Activated CD4-positive, alpha-beta T cell treated with anti-CD3 and anti-CD28 coated beads, Interleukin-2, amount 10 ng/mL, durations not matched to agents 7 days and 5 days (primary cell): ENCODE measurements around the gene SP2. TPM values are rescaled to one million over a fixed set of nuclear protein-coding genes. Genes with fewer than 3 reads are reported as not detected.

Source experiments
- CTCF ChIA-PET: fragments of 350-600 bp; sonication (Branson Sonifier 250); formaldehyde crosslinking; loops from one replicate; lab custom pipeline; 2021; ENCODE audit warnings: antibody characterized with exemption; lab: Charles Lee
- POLR2A ChIA-PET: fragments of 350-600 bp; sonication (Branson Sonifier 250); formaldehyde crosslinking; loops from one replicate; lab custom pipeline; 2021; ENCODE audit warnings: antibody characterized with exemption; lab: Charles Lee
- DNase-seq: peaks from one replicate; pipeline ENCODE4 v3.0.0-alpha.2; 2020
- H3K27ac Mint-ChIP-seq: one replicate; pipeline ENCODE4 v1.8.0; 2021; ENCODE audit warnings: mild to moderate bottlenecking, moderate library complexity, mixed read lengths
- H3K27me3 Mint-ChIP-seq: one replicate; pipeline ENCODE4 v1.8.0; 2021; ENCODE audit warnings: mixed read lengths
- H3K36me3 Mint-ChIP-seq: one replicate; pipeline ENCODE4 v1.8.0; 2021; ENCODE audit warnings: low read depth, mixed read lengths
- H3K4me1 Mint-ChIP-seq: one replicate; pipeline ENCODE4 v1.8.0; 2021; ENCODE audit warnings: mixed read lengths
- H3K4me3 Mint-ChIP-seq: one replicate; pipeline ENCODE4 v1.8.0; 2021; ENCODE audit warnings: mild to moderate bottlenecking, moderate library complexity, mixed read lengths
- H3K9me3 Mint-ChIP-seq: one replicate; pipeline ENCODE4 v1.8.0; 2021; ENCODE audit warnings: mixed read lengths
- total RNA-seq, 2 experiments: library from RNA; stranded (reverse); gene quantifications; one replicate each; pipeline ENCODE4 v1.2.3, GENCODE V29; 2021

The SP2 gene
- total RNA-seq, 2 experiments from 2014 or later, result 27.6 to 33.8 TPM

DNA sequence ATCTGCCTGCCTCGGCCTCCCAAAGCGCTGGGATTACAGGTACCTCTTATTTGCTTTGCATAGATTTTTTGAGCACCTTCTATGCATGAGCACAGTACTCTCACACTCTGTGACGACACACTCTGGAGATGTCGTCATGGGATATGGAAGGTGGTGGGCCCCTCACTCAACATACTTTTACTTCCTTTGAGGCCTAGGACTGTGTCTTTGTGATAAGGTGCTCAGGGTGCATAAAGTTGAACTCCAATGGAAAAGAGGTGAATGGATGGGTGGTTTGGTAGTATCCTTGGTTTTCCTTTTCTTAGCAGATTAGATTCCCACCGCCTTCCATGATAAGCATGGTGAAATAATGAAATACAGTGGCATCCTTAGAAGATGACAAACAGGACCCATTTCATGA is 68.8 kb downstream of the SP2 start:
- no peak overlapping the region for H3K4me3 Mint-ChIP-seq
- ChIA-PET CTCF (interaction anchor here (0.8 to 10.0 kb wide), 2 partner anchors 9 to 14 kb away, joined by 3 to 142 read pairs; no protein-coding TSS in a partner anchor), POLR2A (no interaction called here)
- no peak for DNase-seq
- H3K27me3 Mint-ChIP-seq, result peaks cover 2% of the 10 kb centered on the region
- H3K27ac Mint-ChIP-seq, result no peak overlapping the region
- H3K4me1 Mint-ChIP-seq, result peaks cover 2% of the 10 kb centered on the region
- H3K36me3 Mint-ChIP-seq, result no peaks in the 10 kb centered on the region
- H3K9me3 Mint-ChIP-seq, result no peaks in the 10 kb centered on the region

DNA sequence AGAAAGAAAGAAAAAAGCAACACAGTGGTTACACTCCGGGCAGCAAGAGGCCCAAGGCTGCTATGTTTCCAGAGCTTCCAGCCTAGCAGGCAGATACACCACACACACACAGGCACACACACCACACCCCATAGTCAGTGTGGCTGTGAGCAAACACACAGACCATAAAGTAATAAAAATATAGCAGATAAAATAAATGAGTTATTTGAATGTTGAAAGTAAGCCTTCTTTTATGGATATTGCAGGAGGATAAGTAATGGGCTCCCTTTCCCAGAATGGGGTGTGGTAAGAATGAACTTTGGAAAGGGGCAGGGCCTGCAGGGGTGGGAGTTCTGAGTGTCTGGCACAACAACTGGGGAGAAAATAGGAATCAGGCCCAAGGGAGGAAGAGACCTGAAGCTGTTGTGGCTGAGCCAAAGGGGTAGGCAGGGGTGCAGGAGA is 70.1 kb downstream of the SP2 start:
- peaks cover 2% of the 10 kb centered on the region for H3K27me3 Mint-ChIP-seq
- no peak overlapping the region for H3K27ac Mint-ChIP-seq
- no peaks in the 10 kb centered on the region for H3K36me3 Mint-ChIP-seq
- no peak for DNase-seq
- peaks cover 12% of the 10 kb centered on the region for H3K4me1 Mint-ChIP-seq
- ChIA-PET POLR2A (no interaction called here), CTCF (interaction anchor here (10.0 kb wide), 1 partner anchor 15 kb away, joined by 142 read pairs; no protein-coding TSS in a partner anchor)
- H3K4me3 Mint-ChIP-seq, result no peak overlapping the region
- no peaks in the 10 kb centered on the region for H3K9me3 Mint-ChIP-seq

DNA sequence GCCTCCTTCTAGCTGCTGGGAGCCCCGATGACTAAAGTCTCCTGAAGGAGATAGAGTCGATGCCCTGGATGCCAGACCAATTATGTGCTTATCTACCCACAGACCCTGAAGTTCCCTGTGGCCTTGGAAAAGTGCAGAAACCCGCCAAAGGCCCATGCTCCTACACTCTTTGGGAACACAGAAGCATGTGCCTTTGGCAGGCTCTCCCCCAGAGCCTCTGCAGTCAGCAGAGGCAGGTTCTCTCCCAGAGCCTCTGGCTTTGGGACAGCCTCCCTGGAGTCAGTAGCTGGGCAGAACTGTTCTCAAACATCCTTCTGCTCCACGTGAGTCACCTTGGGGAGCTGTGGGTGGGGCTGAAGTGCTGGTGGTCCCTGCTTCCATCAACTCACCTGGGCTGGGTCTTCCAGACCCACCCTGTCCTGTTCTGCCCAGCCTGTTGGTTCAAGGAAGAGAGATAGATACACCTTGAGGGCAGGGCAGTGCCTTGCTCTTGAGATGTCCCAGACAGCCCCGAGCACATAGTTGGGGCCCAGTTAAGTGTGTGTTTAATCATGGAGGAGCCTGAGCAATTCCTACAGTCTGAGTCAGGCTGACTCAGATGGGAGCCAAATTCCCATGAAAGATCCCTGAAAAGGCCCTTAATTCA is 71.7 kb downstream of the SP2 start:
- Mint-ChIP-seq H3K27ac (peak overlapping the region; percentile 68), H3K4me3 (no peak overlapping the region), H3K36me3 (peaks cover 2% of the 10 kb centered on the region), H3K9me3 (no peaks in the 10 kb centered on the region), H3K27me3 (peaks cover 2% of the 10 kb centered on the region), H3K4me1 (peaks cover 23% of the 10 kb centered on the region)
- ChIA-PET CTCF (interaction anchor here (0.7 to 10.0 kb wide), 4 partner anchors 10 to 116 kb away, joined by 3 to 142 read pairs (median 4); partner anchors contain the start of gene PRR15L), POLR2A (no interaction called here)
- DNase-seq, result no peak

DNA sequence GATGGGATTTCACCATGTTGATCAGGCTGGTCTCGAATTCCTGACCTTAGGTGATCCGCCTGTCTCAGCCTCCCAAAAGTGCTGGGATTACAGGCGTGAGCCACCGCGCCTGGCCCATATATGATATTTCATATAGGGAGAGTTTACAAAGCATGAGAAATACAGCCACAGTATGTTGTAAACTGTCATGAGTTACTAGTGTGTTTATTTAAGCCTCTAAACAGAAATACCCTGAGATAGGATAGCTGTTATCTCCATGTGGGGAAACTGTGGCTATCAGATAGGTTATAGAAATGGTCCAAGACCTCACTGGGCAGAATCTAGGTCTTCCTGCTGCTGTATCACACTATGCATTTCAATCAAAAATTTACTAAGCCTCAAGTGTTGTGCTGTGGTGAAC is 72.8 kb downstream of the SP2 start:
- Mint-ChIP-seq H3K27ac (no peak overlapping the region), H3K4me1 (peaks cover 30% of the 10 kb centered on the region), H3K9me3 (no peaks in the 10 kb centered on the region), H3K4me3 (no peak overlapping the region), H3K27me3 (peaks cover 2% of the 10 kb centered on the region), H3K36me3 (peaks cover 7% of the 10 kb centered on the region)
- ChIA-PET CTCF (interaction anchor here (0.7 to 10.0 kb wide), 8 partner anchors 8 to 121 kb away, joined by 3 to 142 read pairs (median 12); partner anchors contain the start of gene PRR15L), POLR2A (no interaction called here)
- no peak for DNase-seq

DNA sequence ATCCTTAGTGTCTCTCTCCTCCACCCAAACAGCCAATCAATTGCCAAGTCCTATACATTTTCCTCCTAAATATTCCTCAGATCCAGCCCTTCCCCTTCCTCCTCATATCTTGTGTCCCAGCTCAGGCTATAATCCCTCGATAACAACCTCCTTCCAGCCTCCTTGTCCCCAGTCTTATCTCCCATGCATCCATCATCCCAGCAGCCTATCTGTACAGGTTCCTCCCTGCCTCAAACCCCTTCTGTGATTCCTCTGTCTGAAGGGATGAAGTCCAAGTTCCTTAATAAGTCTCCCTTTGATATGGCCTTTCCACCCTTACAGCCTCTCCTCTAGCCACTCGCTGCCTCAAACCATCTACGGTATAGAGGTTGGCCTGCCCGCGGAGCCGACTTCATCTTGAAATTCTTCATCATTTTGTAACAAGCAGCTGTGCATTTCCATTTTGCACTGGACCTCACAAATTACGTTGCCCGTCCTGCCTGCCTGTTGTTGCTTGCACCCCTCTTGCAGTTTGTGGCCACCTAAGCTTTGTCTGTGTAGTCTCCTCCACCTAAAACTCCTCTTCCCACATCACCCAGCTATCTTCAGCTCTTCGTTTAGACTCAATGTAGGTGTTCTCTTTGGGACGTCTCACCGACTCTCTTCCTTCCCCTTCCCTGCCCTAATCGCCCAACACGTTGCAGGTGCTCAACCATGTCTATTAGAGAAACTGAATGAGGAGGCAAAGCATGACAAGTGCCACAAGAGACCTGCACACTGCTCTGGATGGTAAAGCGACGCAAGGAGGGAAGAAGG is 74.1 kb downstream of the SP2 start:
- peak overlapping the region; percentile 78 for H3K27ac Mint-ChIP-seq
- CTCF ChIA-PET, result interaction anchor here (0.5 to 10.0 kb wide), 43 partner anchors 9 to 1285 kb away, joined by 3 to 142 read pairs (median 5); partner anchors contain the start of genes LRRC46, MRPL10, PNPO and PRR15L
- peaks cover 2% of the 10 kb centered on the region for H3K27me3 Mint-ChIP-seq
- H3K36me3 Mint-ChIP-seq, result peaks cover 17% of the 10 kb centered on the region
- no peaks in the 10 kb centered on the region for H3K9me3 Mint-ChIP-seq
- H3K4me1 Mint-ChIP-seq, result peaks cover 30% of the 10 kb centered on the region
- DNase-seq, result no peak
- H3K4me3 Mint-ChIP-seq, result peak overlapping the region; percentile 94
- POLR2A ChIA-PET, result interaction anchor here (0.8 to 1.9 kb wide), 3 partner anchors 21 to 75 kb away, joined by 3 to 6 read pairs (median 3); partner anchors contain the start of genes PNPO and SP2

DNA sequence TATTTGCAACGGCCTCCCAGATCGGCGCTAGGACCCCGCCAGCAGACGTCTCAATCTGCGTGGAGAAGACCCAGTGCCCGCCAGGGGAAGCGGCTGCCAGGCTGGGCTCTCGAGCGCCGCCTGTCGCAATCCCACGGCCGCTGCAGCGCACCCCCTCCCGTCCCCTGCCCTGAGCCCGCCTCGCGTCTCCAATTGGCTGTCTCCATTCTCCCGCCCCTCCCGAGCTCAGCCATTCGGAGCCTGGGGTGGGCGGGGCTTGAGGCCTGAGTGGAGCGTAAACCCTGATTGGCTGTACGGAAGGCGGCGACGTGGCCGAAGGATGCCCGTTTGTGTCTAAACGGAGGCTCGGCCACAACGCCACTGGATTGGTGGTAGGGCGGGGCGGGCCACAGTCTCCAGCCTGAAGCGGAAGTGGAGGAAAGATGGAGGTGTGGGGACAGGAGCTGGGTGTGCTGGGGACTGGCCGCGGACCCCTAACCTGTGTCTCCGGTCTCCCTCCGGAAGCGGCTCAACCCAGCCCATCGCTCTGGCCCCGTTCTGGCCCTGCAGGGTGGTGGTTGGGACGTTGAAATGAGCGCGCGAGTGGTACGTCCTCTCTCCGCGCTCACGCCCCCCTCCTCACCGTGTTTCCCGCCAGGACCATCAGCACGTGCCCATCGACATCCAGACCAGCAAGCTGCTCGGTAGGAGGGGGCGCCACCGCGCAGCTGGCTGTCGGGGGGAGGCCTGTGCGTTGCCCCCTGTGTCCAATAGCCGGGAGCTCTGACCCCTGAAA is 74.9 kb downstream of the SP2 start, which contains the start of gene CDK5RAP3:
Gene CDK5RAP3 (plus strand): TSS at position 389 of the 775 bp plus-strand sequence. CDS start 34 bp downstream, at position 423.
- Mint-ChIP-seq H3K4me3 (peak within 1 kb of the TSS; percentile 94), H3K9me3 (no peaks in the 10 kb centered on the region), H3K4me1 (peaks cover 30% of the 10 kb centered on the region), H3K27ac (peak within 1 kb of the TSS; percentile 89), H3K36me3 (peaks cover 23% of the 10 kb centered on the region), H3K27me3 (peaks cover 2% of the 10 kb centered on the region)
- ChIA-PET CTCF (interaction anchor here (0.5 to 10.0 kb wide), 44 partner anchors 8 to 742 kb away, joined by 3 to 142 read pairs (median 5); partner anchors contain the start of genes LRRC46, MRPL10, PNPO and PRR15L), POLR2A (interaction anchor here (0.8 to 1.9 kb wide), 3 partner anchors 22 to 75 kb away, joined by 3 to 6 read pairs (median 3); partner anchors contain the start of genes PNPO and SP2)
- DNase-seq, result peak; percentile 100

DNA sequence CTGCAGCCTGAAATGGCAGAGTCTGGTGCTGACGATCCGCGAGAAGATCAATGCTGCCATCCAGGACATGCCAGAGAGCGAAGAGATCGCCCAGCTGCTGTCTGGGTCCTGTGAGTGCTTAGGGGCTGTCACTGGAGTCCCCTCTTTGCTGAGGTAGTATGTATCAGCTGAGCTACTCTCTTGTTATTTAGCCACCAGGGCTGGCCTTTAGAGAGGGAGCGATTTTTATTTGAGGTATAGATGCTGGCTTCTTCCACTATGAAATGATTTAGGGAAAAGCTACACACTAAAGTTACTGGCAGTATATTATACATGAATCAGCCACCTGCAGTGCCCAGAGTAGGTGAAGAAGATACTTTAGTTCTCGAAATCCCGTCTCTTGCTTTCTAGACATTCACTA is 77.5 kb downstream of the SP2 start:
- DNase-seq, result no peak
- Mint-ChIP-seq H3K36me3 (peaks cover 38% of the 10 kb centered on the region), H3K4me1 (peaks cover 31% of the 10 kb centered on the region), H3K27me3 (peaks cover 2% of the 10 kb centered on the region), H3K27ac (no peak overlapping the region), H3K9me3 (no peaks in the 10 kb centered on the region), H3K4me3 (no peak overlapping the region)
- ChIA-PET CTCF (interaction anchor here (1.1 to 1.2 kb wide), 2 partner anchors 9 to 107 kb away, joined by 3 read pairs; no protein-coding TSS in a partner anchor), POLR2A (no interaction called here)

DNA sequence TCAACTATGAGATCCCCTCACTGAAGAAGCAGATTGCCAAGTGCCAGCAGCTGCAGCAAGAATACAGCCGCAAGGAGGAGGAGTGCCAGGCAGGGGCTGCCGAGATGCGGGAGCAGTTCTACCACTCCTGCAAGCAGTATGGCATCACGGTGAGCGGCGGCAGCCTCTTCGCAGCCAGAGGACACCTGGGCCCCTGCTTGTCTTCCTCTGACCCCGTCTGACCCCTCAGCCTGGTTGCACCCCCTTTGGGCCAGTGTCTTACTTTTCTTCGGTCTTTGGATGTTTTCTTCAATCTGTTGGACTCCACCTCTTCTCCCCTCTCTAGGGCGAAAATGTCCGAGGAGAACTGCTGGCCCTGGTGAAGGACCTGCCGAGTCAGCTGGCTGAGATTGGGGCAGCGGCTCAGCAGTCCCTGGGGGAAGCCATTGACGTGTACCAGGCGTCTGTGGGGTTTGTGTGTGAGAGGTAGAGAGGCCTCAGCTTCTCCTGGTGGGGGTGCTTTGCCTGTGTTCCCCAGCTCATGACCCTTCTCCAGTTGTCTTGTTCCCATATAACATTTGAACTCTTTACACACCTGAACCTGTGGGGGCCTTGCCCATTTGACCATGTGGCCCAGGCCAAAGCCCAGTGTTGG is 79.3 kb downstream of the SP2 start:
- ChIA-PET CTCF (interaction anchor here (1.5 to 2.5 kb wide), 5 partner anchors 14 to 50 kb away, joined by 3 to 16 read pairs (median 8); no protein-coding TSS in a partner anchor), POLR2A (interaction anchor here (0.6 kb wide), 1 partner anchor 25 kb away, joined by 5 read pairs; no protein-coding TSS in a partner anchor)
- no peak for DNase-seq
- Mint-ChIP-seq H3K4me1 (peaks cover 24% of the 10 kb centered on the region), H3K9me3 (no peaks in the 10 kb centered on the region), H3K27ac (peak overlapping the region; percentile 9), H3K4me3 (no peak overlapping the region), H3K36me3 (peaks cover 43% of the 10 kb centered on the region), H3K27me3 (no peaks in the 10 kb centered on the region)

DNA sequence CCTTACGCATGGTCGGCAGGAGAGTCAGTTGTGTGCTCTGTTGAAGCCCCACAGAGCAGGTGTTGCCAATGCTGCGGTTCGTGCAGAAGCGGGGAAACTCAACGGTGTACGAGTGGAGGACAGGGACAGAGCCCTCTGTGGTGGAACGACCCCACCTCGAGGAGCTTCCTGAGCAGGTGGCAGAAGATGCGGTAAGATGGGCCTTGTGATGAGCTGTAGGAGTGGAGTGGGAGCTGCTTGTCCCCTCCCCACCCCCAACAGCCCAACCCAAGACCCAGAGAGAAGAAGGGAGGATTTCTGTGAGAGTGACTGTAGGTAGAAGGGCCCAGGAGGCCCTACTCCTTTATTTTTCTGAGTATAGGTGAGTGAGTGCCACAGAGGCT is 79.8 kb downstream of the SP2 start:
- DNase-seq, result no peak
- CTCF ChIA-PET, result interaction anchor here (0.8 to 2.5 kb wide), 7 partner anchors 13 to 93 kb away, joined by 3 to 16 read pairs (median 3); no protein-coding TSS in a partner anchor
- POLR2A ChIA-PET, result interaction anchor here (0.6 kb wide), 1 partner anchor 195 kb away, joined by 4 read pairs; no protein-coding TSS in a partner anchor
- Mint-ChIP-seq H3K27me3 (no peaks in the 10 kb centered on the region), H3K9me3 (no peaks in the 10 kb centered on the region), H3K4me1 (peaks cover 22% of the 10 kb centered on the region), H3K36me3 (peaks cover 48% of the 10 kb centered on the region), H3K27ac (peak overlapping the region; percentile 9), H3K4me3 (no peak overlapping the region)

DNA sequence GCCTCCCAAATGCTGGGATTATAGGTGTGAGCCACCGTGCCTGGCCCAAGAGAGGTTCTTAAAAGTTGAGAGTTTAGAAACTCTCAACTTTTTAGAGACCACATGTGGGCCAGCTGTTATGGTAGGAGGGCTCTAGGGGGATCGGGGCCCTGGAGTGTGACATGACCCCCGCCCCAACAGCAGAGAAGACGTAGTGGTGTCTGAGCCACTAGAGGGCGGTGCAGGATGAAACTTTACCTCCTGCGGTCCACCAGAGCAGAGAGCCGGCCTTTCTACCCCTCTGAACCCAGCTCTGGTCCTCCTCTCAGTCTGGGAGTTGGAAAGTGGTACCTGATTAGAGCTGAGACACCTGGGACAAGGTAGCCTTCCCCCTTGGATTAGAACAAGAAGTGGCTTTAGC is 82.3 kb downstream of the SP2 start:
- Mint-ChIP-seq H3K4me1 (peaks cover 16% of the 10 kb centered on the region), H3K4me3 (no peak overlapping the region), H3K27ac (no peak overlapping the region), H3K36me3 (peaks cover 44% of the 10 kb centered on the region), H3K9me3 (no peaks in the 10 kb centered on the region), H3K27me3 (no peaks in the 10 kb centered on the region)
- POLR2A ChIA-PET, result interaction anchor here (0.7 kb wide), 1 partner anchor 56 kb away, joined by 4 read pairs; no protein-coding TSS in a partner anchor
- CTCF ChIA-PET, result interaction anchor here (0.7 to 4.2 kb wide), 17 partner anchors 8 to 137 kb away, joined by 3 to 33 read pairs (median 4); partner anchors contain the start of genes CDK5RAP3 and PRR15L
- peak; percentile 67 for DNase-seq
